D721Med (cell line): Measurements from ENCODE around the gene XNDC1N.

ENCODE experiments used
- DNase-seq: peaks from one replicate; pipeline ENCODE4 v3.0.0; 2011; ENCODE audit warnings: low spot score; ENCODE audit not compliant: insufficient read length
- FAIRE-seq: peaks from 2 replicates; lab custom pipeline; 2011; peaks lifted over from hg19 to GRCh38; lab: Jason Lieb, UNC
- CTCF ChIP-seq: IDR thresholded peaks from 2 replicates; pipeline ENCODE4 v1.5.1; 2012; ENCODE audit warnings: mild to moderate bottlenecking, control low read depth; ENCODE audit not compliant: insufficient read depth; ENCODE audit errors: missing control alignments

Gene XNDC1N

GRCh38 chr11:71933141-71933933 is 4.9 kb upstream of the XNDC1N start:
- FAIRE-seq (no peak), DNase-seq (no peak)
- TF ChIP-seq CTCF = no peak

- TF ChIP-seq CTCF = no peak
- DNase-seq (no peak), FAIRE-seq (no peak)
Observed at GRCh38 chr11:71931245-71931602, 2.8 kb upstream of the XNDC1N start.

- no peak for FAIRE-seq
- TF ChIP-seq CTCF = no peak
- DNase-seq = no peak
Observed at GRCh38 chr11:71930556-71931244, 2.3 kb upstream of the XNDC1N start.

GRCh38 chr11:71929491-71929890 is 1.1 kb upstream of the XNDC1N start:
- FAIRE-seq (no peak), DNase-seq (no peak)
- no peak for TF ChIP-seq CTCF

GRCh38 chr11:71928737-71929443 is 496 bp upstream of the XNDC1N start, which contains the start of gene RNF121:
RNF121 (plus strand) TSS chr11:71929046; CDS start chr11:71929062, 16 bp downstream.
- peak; percentile 76 for DNase-seq
- FAIRE-seq = no peak

GRCh38 chr11:71917646-71918140 is 10.7 kb downstream of the XNDC1N start:
- TF ChIP-seq CTCF = no peak
- DNase-seq (no peak), FAIRE-seq (no peak)

More at GRCh38 chr11:71928737-71929443, 496 bp upstream of the XNDC1N start, which contains the start of gene RNF121:
- TF ChIP-seq CTCF = no peak
